BLaER1 (cell line): ENCODE results near the gene SLC24A5.

Experiments
- H3K27ac ChIP-seq: shearing (Covaris generic); formaldehyde crosslinking; 2 replicates; pipeline ENCODE4 v1.8.1; 2022
- H3K27me3 ChIP-seq: shearing (Covaris generic); formaldehyde crosslinking; 2 replicates; pipeline ENCODE4 v1.8.1; 2022
- H3K36me3 ChIP-seq: shearing (Covaris generic); formaldehyde crosslinking; 2 replicates; pipeline ENCODE4 v1.8.1; 2022
- H3K4me1 ChIP-seq: shearing (Covaris generic); formaldehyde crosslinking; 2 replicates; pipeline ENCODE4 v1.8.1; 2022
- H3K4me2 ChIP-seq: shearing (Covaris generic); formaldehyde crosslinking; 2 replicates; pipeline ENCODE4 v1.8.1; 2022
- H3K4me3 ChIP-seq: shearing (Covaris generic); formaldehyde crosslinking; 2 replicates; pipeline ENCODE4 v1.8.1; 2022
- H3K9ac ChIP-seq: shearing (Covaris generic); formaldehyde crosslinking; 2 replicates; pipeline ENCODE4 v1.8.1; 2022
- H3K9me3 ChIP-seq: shearing (Covaris generic); formaldehyde crosslinking; 2 replicates; pipeline ENCODE4 v1.8.1; 2022
- H4K20me1 ChIP-seq: shearing (Covaris generic); formaldehyde crosslinking; 2 replicates; pipeline ENCODE4 v1.8.1; 2022
- Cebpa-rat ChIP-seq: shearing (Covaris generic); IDR thresholded peaks from 2 replicates; pipeline ENCODE4 v1.8.1; 2022

SLC24A5 gene

GRCh38 chr15:48109212-48109611 lies 11.6 kb upstream of the SLC24A5 start:
- Histone ChIP-seq H3K27me3 (no peaks in the 10 kb centered on the region), H3K9me3 (no peaks in the 10 kb centered on the region), H3K4me3 (no peak overlapping the region), H4K20me1 (no peaks in the 10 kb centered on the region), H3K36me3 (no peaks in the 10 kb centered on the region), H3K27ac (no peak overlapping the region), H3K4me1 (no peaks in the 10 kb centered on the region), H3K9ac (no peak overlapping the region), H3K4me2 (no peak overlapping the region)
- no peak for TF ChIP-seq Cebpa-rat

- Histone ChIP-seq H3K9me3 (no peaks in the 10 kb centered on the region), H4K20me1 (no peaks in the 10 kb centered on the region), H3K4me1 (no peaks in the 10 kb centered on the region), H3K9ac (no peak overlapping the region), H3K27me3 (no peaks in the 10 kb centered on the region), H3K4me2 (no peak overlapping the region), H3K4me3 (no peak overlapping the region), H3K27ac (no peak overlapping the region), H3K36me3 (no peaks in the 10 kb centered on the region)
- no peak for TF ChIP-seq Cebpa-rat
Measured at GRCh38 chr15:48109856-48110531, 10.8 kb upstream of the SLC24A5 start.

GRCh38 chr15:48112242-48112641 lies 8.5 kb upstream of the SLC24A5 start:
- H3K27ac ChIP-seq: no peak overlapping the region
- no peak overlapping the region for H3K4me2 ChIP-seq
- no peaks in the 10 kb centered on the region for H3K9me3 ChIP-seq
- H4K20me1 ChIP-seq: no peaks in the 10 kb centered on the region
- no peak overlapping the region for H3K4me3 ChIP-seq
- no peak for TF ChIP-seq Cebpa-rat
- no peaks in the 10 kb centered on the region for H3K4me1 ChIP-seq
- H3K9ac ChIP-seq: no peak overlapping the region
- H3K36me3 ChIP-seq: no peaks in the 10 kb centered on the region
- H3K27me3 ChIP-seq: no peaks in the 10 kb centered on the region

GRCh38 chr15:48119277-48119676 lies 1.5 kb upstream of the SLC24A5 start:
- no peaks in the 10 kb centered on the region for H3K9me3 ChIP-seq
- no peak overlapping the region for H3K4me3 ChIP-seq
- no peaks in the 10 kb centered on the region for H3K27me3 ChIP-seq
- H3K27ac ChIP-seq: no peak overlapping the region
- no peaks in the 10 kb centered on the region for H3K4me1 ChIP-seq
- no peaks in the 10 kb centered on the region for H3K36me3 ChIP-seq
- no peak for TF ChIP-seq Cebpa-rat
- no peaks in the 10 kb centered on the region for H4K20me1 ChIP-seq
- no peak overlapping the region for H3K4me2 ChIP-seq
- no peak overlapping the region for H3K9ac ChIP-seq

- no peaks in the 10 kb centered on the region for H3K36me3 ChIP-seq
- H3K27me3 ChIP-seq: no peaks in the 10 kb centered on the region
- H3K9me3 ChIP-seq: no peaks in the 10 kb centered on the region
- H3K4me2 ChIP-seq: no peak overlapping the region
- no peaks in the 10 kb centered on the region for H3K4me1 ChIP-seq
- no peak overlapping the region for H3K4me3 ChIP-seq
- no peak overlapping the region for H3K9ac ChIP-seq
- H3K27ac ChIP-seq: no peak overlapping the region
- H4K20me1 ChIP-seq: no peaks in the 10 kb centered on the region
- no peak for TF ChIP-seq Cebpa-rat
Measured at GRCh38 chr15:48121849-48122248, 1.1 kb downstream of the SLC24A5 start.

- Histone ChIP-seq H3K4me3 (no peak overlapping the region), H3K9me3 (no peaks in the 10 kb centered on the region), H3K4me1 (no peaks in the 10 kb centered on the region), H3K9ac (no peak overlapping the region), H3K36me3 (no peaks in the 10 kb centered on the region), H3K27ac (no peak overlapping the region), H3K27me3 (no peaks in the 10 kb centered on the region), H3K4me2 (no peak overlapping the region), H4K20me1 (no peaks in the 10 kb centered on the region)
- no peak for TF ChIP-seq Cebpa-rat
Measured at GRCh38 chr15:48126667-48127355, 6.0 kb downstream of the SLC24A5 start.

GRCh38 chr15:48131324-48131723 lies 10.5 kb downstream of the SLC24A5 start:
- Histone ChIP-seq H3K4me1 (no peaks in the 10 kb centered on the region), H3K4me2 (no peak overlapping the region), H3K9me3 (no peaks in the 10 kb centered on the region), H3K4me3 (no peak overlapping the region), H3K36me3 (no peaks in the 10 kb centered on the region), H3K27ac (no peak overlapping the region), H3K9ac (no peak overlapping the region), H4K20me1 (no peaks in the 10 kb centered on the region), H3K27me3 (no peaks in the 10 kb centered on the region)
- TF ChIP-seq Cebpa-rat: no peak

- H3K4me2 ChIP-seq: no peak overlapping the region
- no peak overlapping the region for H3K9ac ChIP-seq
- H3K4me1 ChIP-seq: no peaks in the 10 kb centered on the region
- H3K27ac ChIP-seq: no peak overlapping the region
- no peaks in the 10 kb centered on the region for H3K9me3 ChIP-seq
- H3K4me3 ChIP-seq: no peak overlapping the region
- no peaks in the 10 kb centered on the region for H3K27me3 ChIP-seq
- no peaks in the 10 kb centered on the region for H4K20me1 ChIP-seq
- no peak for TF ChIP-seq Cebpa-rat
- H3K36me3 ChIP-seq: no peaks in the 10 kb centered on the region
Measured at GRCh38 chr15:48132874-48133273, 12.1 kb downstream of the SLC24A5 start.

GRCh38 chr15:48143856-48144255 lies 23.1 kb downstream of the SLC24A5 start:
- H4K20me1 ChIP-seq: no peaks in the 10 kb centered on the region
- H3K27ac ChIP-seq: no peak overlapping the region
- no peaks in the 10 kb centered on the region for H3K36me3 ChIP-seq
- no peak overlapping the region for H3K4me2 ChIP-seq
- no peak overlapping the region for H3K9ac ChIP-seq
- no peaks in the 10 kb centered on the region for H3K27me3 ChIP-seq
- H3K9me3 ChIP-seq: no peaks in the 10 kb centered on the region
- H3K4me3 ChIP-seq: no peak overlapping the region
- no peak for TF ChIP-seq Cebpa-rat
- H3K4me1 ChIP-seq: no peaks in the 10 kb centered on the region

- no peaks in the 10 kb centered on the region for H4K20me1 ChIP-seq
- TF ChIP-seq Cebpa-rat: no peak
- no peak overlapping the region for H3K27ac ChIP-seq
- H3K4me1 ChIP-seq: no peaks in the 10 kb centered on the region
- no peak overlapping the region for H3K4me3 ChIP-seq
- no peaks in the 10 kb centered on the region for H3K9me3 ChIP-seq
- no peaks in the 10 kb centered on the region for H3K27me3 ChIP-seq
- no peak overlapping the region for H3K9ac ChIP-seq
- H3K36me3 ChIP-seq: no peaks in the 10 kb centered on the region
- H3K4me2 ChIP-seq: no peak overlapping the region
Measured at GRCh38 chr15:48144889-48145288, 24.1 kb downstream of the SLC24A5 start.

GRCh38 chr15:48145923-48146322 lies 25.1 kb downstream of the SLC24A5 start:
- Histone ChIP-seq H3K4me1 (no peaks in the 10 kb centered on the region), H3K9me3 (no peaks in the 10 kb centered on the region), H3K27ac (no peak overlapping the region), H3K9ac (no peak overlapping the region), H3K4me3 (no peak overlapping the region), H3K36me3 (no peaks in the 10 kb centered on the region), H3K4me2 (no peak overlapping the region), H3K27me3 (no peaks in the 10 kb centered on the region), H4K20me1 (no peaks in the 10 kb centered on the region)
- TF ChIP-seq Cebpa-rat: no peak
